ENCODE data around the gene BCDIN3D. TPM values are rescaled to one million over a fixed set of nuclear protein-coding genes. Genes with fewer than 3 reads are reported as not detected.

Gene BCDIN3D
- total RNA-seq, 1 experiment from 2014 or later = 3.3 TPM

GRCh38 chr12:49796606-49797448, 46.1 kb downstream of the BCDIN3D start:
- no peaks in the 10 kb centered on the region for H3K27me3 Mint-ChIP-seq (ENCODE audit: low read depth)
- WGBS (ENCODE audit: extremely low coverage, insufficient read length, low lambda C conversion rate) = no CpG with 5 or more reads among the region's 17 CpGs

More at GRCh38 chr12:49796606-49797448, 46.1 kb downstream of the BCDIN3D start:
- Histone ChIP-seq H3K4me2 (ENCODE audit: insufficient read depth, insufficient read length, low read length) (no peak overlapping the region), H2BK20ac (ENCODE audit: low read depth, low read length, poor library complexity, severe bottlenecking) (no peak overlapping the region), H3K23me2 (ENCODE audit: insufficient read length, low read depth, low read length, poor library complexity, severe bottlenecking) (no peaks in the 10 kb centered on the region), H4K5ac (ENCODE audit: insufficient read length, low read depth, low read length) (no peak overlapping the region), H3K18ac (ENCODE audit: insufficient read length, low read depth, low read length) (no peak overlapping the region), H3T11ph (ENCODE audit: low read length) (no peak overlapping the region), H2BK15ac (ENCODE audit: low read depth, low read length) (no peak overlapping the region), H3K4ac (ENCODE audit: low read depth, low read length) (no peak overlapping the region), H4K20me1 (ENCODE audit: control insufficient read depth, insufficient read depth, insufficient read length) (no peaks in the 10 kb centered on the region), H2AK5ac (ENCODE audit: insufficient read length, low read length) (no peak overlapping the region), H3K23ac (ENCODE audit: insufficient read length, low read depth, low read length) (no peak overlapping the region), H4K8ac (replicated peaks; ENCODE audit: insufficient read length, low read depth, low read length) (no peak overlapping the region), H4K91ac (ENCODE audit: insufficient read length, low read depth, low read length) (no peak overlapping the region), H3K56ac (ENCODE audit: insufficient read length, low read depth, low read length) (no peak overlapping the region), H3K27me3 (ENCODE audit: insufficient read depth, low read length) (no peaks in the 10 kb centered on the region), H3K27ac (ENCODE audit: insufficient read length, low read depth, low read length) (no peak overlapping the region), H2BK120ac (ENCODE audit: low read depth, low read length, poor library complexity, severe bottlenecking) (no peak overlapping the region), H2AFZ (ENCODE audit: low read length) (no peak overlapping the region), H3K4me1 (ENCODE audit: insufficient read depth, low read length) (no peaks in the 10 kb centered on the region), H3K79me1 (ENCODE audit: insufficient read depth, low read depth, low read length, poor library complexity, severe bottlenecking) (no peaks in the 10 kb centered on the region), H3K9ac (ENCODE audit: extremely low read depth, insufficient read length, low read length) (no peak overlapping the region), H3K14ac (ENCODE audit: insufficient read depth, low read length) (no peak overlapping the region), H3K9me3 (ENCODE audit: control insufficient read depth, low read depth, low read length) (no peaks in the 10 kb centered on the region), H3K79me2 (ENCODE audit: insufficient read depth, low read length) (no peaks in the 10 kb centered on the region), H2BK12ac (ENCODE audit: insufficient read length, low read depth, low read length) (no peak overlapping the region), H2BK5ac (ENCODE audit: insufficient read length, low read length) (no peak overlapping the region)
- H3K4me3 Mint-ChIP-seq = no peak overlapping the region
- H3K36me3 Mint-ChIP-seq (ENCODE audit: insufficient read depth in 1 of 3, low read depth in 3 of 3) = peaks cover 10 to 35% (median 15%) of the 10 kb centered on the region in 3 experiments
- DNase-seq = no peak
- H3K9me3 Mint-ChIP-seq = no peaks in the 10 kb centered on the region
- no peaks in the 10 kb centered on the region for H3K4me1 Mint-ChIP-seq
- no peak overlapping the region for H3K27ac Mint-ChIP-seq
- TF ChIP-seq CTCF (conservative IDR thresholded peaks at IDR 0.05) = no peak
